Measurements from ENCODE around the gene MT2A. TPM values are rescaled to one million over a fixed set of nuclear protein-coding genes. Genes with fewer than 3 reads are reported as not detected.
A peak's percentile ranks its signal among the peaks of the same experiment; 100 is the strongest.

Gene MT2A
- total RNA-seq, 1 donor: 33.7 TPM

GRCh38 chr16:56583351-56584168, 24.8 kb upstream of the MT2A start:
- Histone ChIP-seq H3K4me2 (ENCODE audit: insufficient read depth, low read length) (no peak overlapping the region), H3K27me3 (ENCODE audit: insufficient read depth, low read length) (peaks cover 27% of the 10 kb centered on the region)
- TF ChIP-seq CTCF (IDR thresholded peaks at IDR 0.05; ENCODE audit: extremely low read depth, low read depth, low read length): no peak

GRCh38 chr16:56584276-56584675, 24.1 kb upstream of the MT2A start:
- DNase-seq (ENCODE audit: insufficient read length, low spot score, missing footprints): no peak
- Histone ChIP-seq H3K9me3 (ENCODE audit: low read depth, low read length) (no peaks in the 10 kb centered on the region), H3K27ac (ENCODE audit: low read depth, low read length) (no peak overlapping the region), H3K4me3 (ENCODE audit: insufficient read depth, low read length) (no peak overlapping the region), H2AFZ (ENCODE audit: low read length) (no peak overlapping the region), H3K79me2 (ENCODE audit: insufficient read depth, low read length) (no peaks in the 10 kb centered on the region), H3K36me3 (ENCODE audit: insufficient read depth, low read length) (no peaks in the 10 kb centered on the region), H3K4me2 (ENCODE audit: insufficient read depth, low read length) (no peak overlapping the region), H4K20me1 (ENCODE audit: insufficient read depth, low read length) (no peaks in the 10 kb centered on the region), H3K4me1 (ENCODE audit: insufficient read depth, low read length) (no peaks in the 10 kb centered on the region), H3K27me3 (ENCODE audit: insufficient read depth, low read length) (peaks cover 33% of the 10 kb centered on the region)
- TF ChIP-seq CTCF (IDR thresholded peaks at IDR 0.05; ENCODE audit: extremely low read depth, low read depth, low read length): no peak

More at GRCh38 chr16:56583351-56584168, 24.8 kb upstream of the MT2A start:
- no peak overlapping the region for H3K4me3 ChIP-seq (ENCODE audit: insufficient read depth, low read length)
- H3K36me3 ChIP-seq (ENCODE audit: insufficient read depth, low read length): no peaks in the 10 kb centered on the region
- H4K20me1 ChIP-seq (ENCODE audit: insufficient read depth, low read length): no peaks in the 10 kb centered on the region
- no peaks in the 10 kb centered on the region for H3K9me3 ChIP-seq (ENCODE audit: low read depth, low read length)
- H3K79me2 ChIP-seq (ENCODE audit: insufficient read depth, low read length): no peaks in the 10 kb centered on the region
- DNase-seq (ENCODE audit: insufficient read length, low spot score, missing footprints): no peak
- H2AFZ ChIP-seq (ENCODE audit: low read length): no peak overlapping the region
- no peaks in the 10 kb centered on the region for H3K4me1 ChIP-seq (ENCODE audit: insufficient read depth, low read length)
- H3K27ac ChIP-seq (ENCODE audit: low read depth, low read length): no peak overlapping the region

GRCh38 chr16:56588781-56589140, 19.6 kb upstream of the MT2A start:
- no peak for DNase-seq (ENCODE audit: insufficient read length, low spot score, missing footprints)
- no peak for TF ChIP-seq CTCF (IDR thresholded peaks at IDR 0.05; ENCODE audit: extremely low read depth, low read depth, low read length)
- Histone ChIP-seq H3K27me3 (ENCODE audit: insufficient read depth, low read length) (peaks cover 50% of the 10 kb centered on the region), H4K20me1 (ENCODE audit: insufficient read depth, low read length) (no peaks in the 10 kb centered on the region), H3K4me3 (ENCODE audit: insufficient read depth, low read length) (peak overlapping the region; percentile 54), H3K9me3 (ENCODE audit: low read depth, low read length) (no peaks in the 10 kb centered on the region), H3K27ac (ENCODE audit: low read depth, low read length) (no peak overlapping the region), H2AFZ (ENCODE audit: low read length) (no peak overlapping the region), H3K36me3 (ENCODE audit: insufficient read depth, low read length) (no peaks in the 10 kb centered on the region), H3K4me2 (ENCODE audit: insufficient read depth, low read length) (peak overlapping the region; percentile 63), H3K4me1 (ENCODE audit: insufficient read depth, low read length) (no peaks in the 10 kb centered on the region), H3K79me2 (ENCODE audit: insufficient read depth, low read length) (no peaks in the 10 kb centered on the region)

GRCh38 chr16:56589141-56590039, 19.0 kb upstream of the MT2A start, which contains the start of gene MT3:
MT3 (plus strand) TSS chr16:56589528; CDS start chr16:56589591, 63 bp downstream.
- H3K4me2 ChIP-seq (ENCODE audit: insufficient read depth, low read length): peak within 1 kb of the TSS; percentile 63
- H2AFZ ChIP-seq (ENCODE audit: low read length): no peak within 1 kb of the TSS
- no peaks in the 10 kb centered on the region for H3K36me3 ChIP-seq (ENCODE audit: insufficient read depth, low read length)
- H3K79me2 ChIP-seq (ENCODE audit: insufficient read depth, low read length): no peaks in the 10 kb centered on the region
- TF ChIP-seq CTCF (IDR thresholded peaks at IDR 0.05; ENCODE audit: extremely low read depth, low read depth, low read length): no peak
- H3K27me3 ChIP-seq (ENCODE audit: insufficient read depth, low read length): peaks cover 50% of the 10 kb centered on the region
- H3K4me1 ChIP-seq (ENCODE audit: insufficient read depth, low read length): no peaks in the 10 kb centered on the region
- H4K20me1 ChIP-seq (ENCODE audit: insufficient read depth, low read length): no peaks in the 10 kb centered on the region
- H3K9me3 ChIP-seq (ENCODE audit: low read depth, low read length): no peaks in the 10 kb centered on the region
- DNase-seq (ENCODE audit: insufficient read length, low spot score, missing footprints): no peak
- H3K4me3 ChIP-seq (ENCODE audit: insufficient read depth, low read length): peak within 1 kb of the TSS; percentile 54
- H3K27ac ChIP-seq (ENCODE audit: low read depth, low read length): no peak within 1 kb of the TSS
